CD4-positive, alpha-beta T cell treated with Interleukin-6 at 100 ng/mL for 8 hours (primary cell): ENCODE results near the gene AGBL1.

ENCODE experiments used
- DNase-seq: peaks from one replicate; pipeline ENCODE4 v3.0.0-alpha.2; 2020; ENCODE audit warnings: mixed read lengths, low spot score

AGBL1 gene

DNA sequence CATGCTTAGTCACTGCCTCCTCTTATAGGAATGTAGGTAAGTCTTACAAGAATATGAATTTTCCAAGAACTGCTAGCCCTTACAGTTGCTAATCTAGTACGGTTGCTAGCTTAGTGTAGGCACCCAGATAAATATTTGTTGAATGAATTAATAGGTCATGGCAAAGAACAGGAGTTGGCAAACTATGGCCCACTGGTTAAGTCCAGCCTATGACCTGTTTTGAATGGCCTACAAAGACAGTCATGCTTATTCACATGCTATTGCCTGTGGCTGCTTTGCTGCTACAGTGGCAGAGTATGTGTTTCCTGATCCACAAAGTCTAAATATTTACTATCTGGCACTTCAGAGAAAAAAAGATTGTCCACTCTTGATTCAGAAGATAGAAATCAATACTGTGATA, 631.8 kb downstream of the AGBL1 start:
- DNase-seq = no peak

DNA sequence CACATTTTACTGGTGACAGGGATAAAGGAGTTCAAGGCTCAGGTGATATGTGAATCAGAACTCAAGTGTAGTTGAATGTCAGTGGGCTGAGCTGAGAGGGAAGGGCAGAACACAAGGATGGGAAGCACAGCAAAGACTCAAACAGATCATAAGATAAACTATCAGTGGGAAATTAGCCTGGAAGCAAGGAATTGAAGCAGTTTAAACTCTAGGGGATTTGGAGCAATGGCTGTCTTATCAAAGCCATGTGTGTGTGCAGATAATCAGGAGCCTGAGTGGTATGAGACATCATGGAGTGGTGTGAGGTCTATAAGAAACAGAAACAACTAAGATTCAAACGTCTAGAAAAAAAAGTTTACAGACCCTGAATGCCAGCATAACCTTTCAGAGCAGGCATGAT, 634.6 kb downstream of the AGBL1 start:
- DNase-seq = no peak

DNA sequence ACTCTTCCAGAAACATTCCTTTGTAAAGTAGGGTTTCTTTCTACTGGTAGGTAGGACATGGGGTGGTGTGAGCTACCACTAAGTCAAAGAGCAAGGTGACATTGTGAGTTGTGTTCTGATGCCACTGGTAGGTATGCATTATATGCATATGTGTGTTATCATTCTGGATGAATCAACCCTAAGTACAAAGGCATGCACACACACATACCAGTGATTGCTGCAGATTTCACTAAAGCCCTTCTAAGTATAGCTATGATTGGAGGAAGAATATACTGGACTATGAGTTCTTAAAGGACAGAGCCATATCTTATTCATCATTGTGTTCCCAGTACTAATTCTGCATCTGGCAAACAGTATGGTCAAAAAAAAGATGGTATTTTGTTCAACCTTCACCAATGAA, 646.0 kb downstream of the AGBL1 start:
- DNase-seq = no peak

DNA sequence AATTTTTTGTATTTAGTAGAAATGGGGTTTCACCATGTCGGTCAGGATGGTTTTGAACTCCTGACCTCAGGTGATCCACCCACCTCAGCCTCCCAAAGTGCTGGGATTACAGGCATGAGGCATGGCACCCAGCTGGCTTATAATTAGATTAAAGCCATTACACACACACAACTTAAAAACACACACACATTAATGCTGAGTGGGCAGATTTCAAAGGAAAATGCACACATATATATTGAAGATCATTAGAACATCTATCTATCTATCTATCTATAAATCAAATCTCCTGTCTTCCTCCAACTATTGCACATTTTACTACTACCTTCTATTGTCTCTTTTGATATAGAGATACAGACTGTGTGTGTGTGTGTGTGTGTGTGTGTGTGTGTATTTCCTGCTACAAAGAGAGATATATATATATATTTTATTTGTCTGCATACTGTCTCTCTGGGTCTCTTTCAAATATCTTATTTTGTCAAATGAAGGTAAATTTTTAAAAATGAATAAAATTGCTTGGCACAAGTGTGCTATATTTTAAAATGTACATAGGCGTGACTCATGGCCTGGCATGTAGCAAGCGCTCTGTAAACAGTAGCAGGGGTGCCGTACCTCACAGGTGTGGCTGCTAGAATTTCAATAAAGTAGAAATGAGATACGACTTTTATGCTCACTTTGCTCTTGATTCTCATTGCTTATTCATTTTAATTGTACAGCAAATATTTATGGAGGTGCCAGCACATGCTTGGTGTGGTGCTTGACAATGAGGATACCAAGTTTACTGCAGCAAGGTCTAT, 655.8 kb downstream of the AGBL1 start:
- DNase-seq = no peak

DNA sequence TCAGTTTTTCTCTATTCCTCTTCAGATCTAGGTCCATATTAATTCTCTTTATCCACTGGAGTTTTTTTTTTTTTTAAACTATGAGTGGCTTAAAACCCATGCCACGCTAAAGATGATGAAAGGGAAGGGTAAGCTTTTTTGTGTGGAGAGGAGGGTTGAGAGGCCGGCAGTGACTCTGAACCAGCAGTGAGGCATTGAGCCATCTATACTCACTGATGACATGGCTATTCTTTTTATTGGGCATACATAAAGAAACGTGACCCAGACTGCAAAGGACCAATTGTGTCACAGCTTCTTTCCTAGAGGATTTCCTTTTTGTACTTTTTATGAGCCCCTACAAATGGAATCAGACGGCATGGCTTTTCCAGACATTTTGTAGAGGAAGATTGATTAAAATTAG, 662.2 kb downstream of the AGBL1 start:
- DNase-seq = no peak

DNA sequence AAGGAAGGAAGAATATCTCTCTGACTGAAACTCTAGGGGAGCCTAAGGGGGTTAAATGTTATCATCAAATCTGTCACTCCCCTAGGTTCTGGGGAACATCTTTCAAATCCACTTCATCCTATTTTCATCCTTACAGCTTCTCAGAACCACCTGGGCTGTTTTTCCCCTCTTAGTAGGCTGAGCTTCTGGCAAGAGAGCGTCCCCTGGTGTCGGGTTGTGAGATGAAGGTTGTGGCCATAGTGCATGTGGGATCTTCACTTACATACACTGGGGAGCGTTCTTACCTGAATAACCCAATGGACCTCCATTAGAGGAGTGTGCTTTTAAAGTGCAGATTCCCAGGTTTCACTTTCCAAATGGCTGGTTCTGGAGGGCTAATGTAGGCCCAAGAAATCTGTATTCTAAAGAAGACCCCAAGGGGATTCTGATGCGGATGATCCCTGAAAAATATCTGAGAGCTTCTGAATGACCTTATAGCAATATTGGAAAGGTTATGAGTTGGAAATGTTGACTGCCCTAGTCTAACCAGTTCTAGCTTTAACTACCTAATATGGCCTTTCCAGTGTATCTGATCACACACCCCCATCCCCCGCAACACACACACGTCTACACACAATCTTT, 663.7 kb downstream of the AGBL1 start:
- peak; percentile 45 for DNase-seq

DNA sequence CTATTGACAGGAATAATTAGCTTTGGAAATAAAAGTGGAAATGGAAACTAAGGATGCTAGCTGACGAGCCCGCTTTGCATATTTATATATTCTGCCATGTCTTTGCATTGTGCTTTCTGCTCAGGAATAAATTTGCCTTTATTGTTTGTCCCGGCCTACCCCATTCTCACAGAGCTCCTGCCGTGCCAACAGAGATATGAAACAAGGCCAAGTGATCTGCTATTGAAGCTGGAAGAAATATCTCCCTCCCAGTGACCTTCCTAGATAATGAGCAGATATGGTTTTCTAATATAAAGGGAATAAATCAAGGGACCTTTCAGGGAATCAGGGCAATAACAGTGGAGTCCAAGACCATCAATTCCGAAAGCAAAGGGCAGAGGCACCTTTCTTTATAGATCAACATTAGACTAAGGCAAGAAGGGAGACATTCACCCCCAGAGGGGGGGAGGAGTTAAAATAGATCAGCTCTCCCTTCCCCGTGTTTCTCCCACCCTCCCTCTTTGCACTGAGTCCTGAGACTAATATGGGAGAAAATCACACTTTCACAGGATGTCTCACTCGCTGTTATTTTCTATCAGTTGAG, 664.6 kb downstream of the AGBL1 start:
- DNase-seq = no peak

DNA sequence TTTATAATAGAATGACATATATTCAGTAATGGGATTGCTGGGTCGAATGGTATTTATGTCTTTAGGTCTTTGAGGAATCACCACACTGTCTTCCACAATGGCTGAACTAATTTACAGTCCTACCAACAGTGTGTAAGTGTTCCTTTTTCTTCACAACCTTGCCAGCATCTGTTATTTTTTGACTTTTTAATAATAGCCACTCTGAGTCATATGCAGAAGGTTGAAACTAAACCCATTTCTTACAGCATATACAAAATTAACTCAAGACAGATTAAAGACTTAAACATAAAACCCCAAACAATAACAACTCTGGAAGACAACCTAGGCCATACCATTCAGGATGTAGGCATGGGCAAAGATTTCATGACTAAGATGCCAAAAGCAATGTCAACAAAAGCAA, 671.4 kb downstream of the AGBL1 start:
- no peak for DNase-seq

DNA sequence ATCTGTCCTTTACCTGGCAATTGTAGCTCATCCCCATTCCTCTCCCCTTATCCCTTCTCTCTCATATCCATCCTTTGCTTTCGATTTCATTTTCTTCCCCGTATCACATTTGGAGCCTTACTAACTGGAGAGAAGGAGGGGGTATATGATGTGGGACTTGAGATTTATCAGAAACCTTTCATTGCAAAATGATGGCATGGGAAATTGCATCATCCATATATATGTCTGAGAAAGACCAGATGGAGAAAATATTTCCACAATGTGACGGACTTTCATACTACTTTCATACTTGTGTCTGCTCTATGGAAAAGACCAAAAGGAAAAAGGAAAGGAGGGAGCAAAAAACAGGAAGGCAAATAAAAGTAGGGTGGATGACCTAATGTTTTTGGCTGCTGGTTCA, 675.2 kb downstream of the AGBL1 start:
- DNase-seq = no peak

DNA sequence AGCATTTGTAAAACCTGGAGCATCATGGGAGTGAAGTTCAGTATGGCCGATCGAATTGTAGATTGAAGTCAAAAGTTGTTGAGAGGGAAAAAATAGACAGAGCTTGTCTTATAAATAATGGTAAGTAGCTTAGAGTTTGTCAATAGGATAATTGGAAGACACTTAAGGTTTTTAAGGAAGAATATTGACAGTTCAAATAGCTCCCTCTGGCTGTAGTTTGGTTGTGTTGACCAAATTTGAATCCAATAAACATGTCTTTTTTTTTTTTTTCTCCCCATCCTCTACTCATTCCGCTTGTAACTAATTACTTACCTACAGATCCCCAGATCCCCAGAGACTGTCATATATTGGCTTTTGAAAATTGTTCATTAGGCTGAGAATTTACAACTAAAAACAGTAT, 677.0 kb downstream of the AGBL1 start:
- no peak for DNase-seq

DNA sequence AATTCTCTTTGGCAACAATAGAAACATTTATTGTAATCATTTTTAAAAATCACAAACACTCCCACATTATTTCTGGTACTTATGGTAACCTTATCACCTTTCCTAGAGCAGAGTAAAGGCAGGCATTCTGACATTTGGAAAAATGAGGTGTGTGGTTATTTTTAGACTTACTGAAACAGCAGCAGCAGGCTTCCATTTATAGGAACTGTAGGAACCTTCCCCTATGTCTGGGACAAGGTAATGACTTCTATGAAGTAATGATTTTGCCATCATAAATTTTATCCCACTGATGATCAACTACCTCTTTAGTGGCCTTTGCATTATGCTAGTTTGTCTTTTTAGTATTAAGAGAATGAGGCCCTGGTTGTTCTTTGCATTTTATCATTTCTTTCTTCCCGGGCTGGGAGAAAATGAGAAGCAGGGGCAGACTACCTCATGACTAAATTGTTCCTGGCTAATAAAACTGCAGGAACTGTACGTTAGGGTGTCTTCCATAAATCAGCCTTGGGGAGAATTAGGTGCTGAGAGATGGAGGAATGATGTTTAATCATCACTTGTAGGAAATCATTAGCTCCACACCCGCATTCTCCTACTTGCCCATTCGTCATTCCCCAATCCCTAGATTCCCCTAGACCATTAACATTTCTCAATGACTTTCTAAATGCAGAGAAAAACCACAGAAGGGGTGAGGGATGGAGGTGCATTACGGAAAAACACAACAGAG, 680.3 kb downstream of the AGBL1 start:
- DNase-seq = no peak

DNA sequence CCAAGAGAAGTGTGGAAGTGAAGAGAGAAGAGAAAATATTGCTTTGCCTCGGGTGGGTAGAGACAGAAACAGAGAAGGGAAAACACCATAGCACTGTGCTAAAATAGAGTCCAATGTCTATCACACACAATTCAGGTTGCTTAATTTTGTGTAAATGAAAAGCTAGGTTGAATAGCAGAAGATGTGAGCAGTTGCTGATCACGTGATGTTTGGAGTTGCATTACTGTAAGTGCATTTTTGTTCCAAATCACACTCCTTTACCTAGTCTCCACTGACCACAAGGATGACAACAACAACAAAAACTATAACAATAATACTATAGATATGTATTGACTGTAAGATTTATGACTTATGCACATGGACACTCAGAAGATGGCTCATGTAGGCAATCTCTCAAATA, 683.2 kb downstream of the AGBL1 start:
- no peak for DNase-seq

DNA sequence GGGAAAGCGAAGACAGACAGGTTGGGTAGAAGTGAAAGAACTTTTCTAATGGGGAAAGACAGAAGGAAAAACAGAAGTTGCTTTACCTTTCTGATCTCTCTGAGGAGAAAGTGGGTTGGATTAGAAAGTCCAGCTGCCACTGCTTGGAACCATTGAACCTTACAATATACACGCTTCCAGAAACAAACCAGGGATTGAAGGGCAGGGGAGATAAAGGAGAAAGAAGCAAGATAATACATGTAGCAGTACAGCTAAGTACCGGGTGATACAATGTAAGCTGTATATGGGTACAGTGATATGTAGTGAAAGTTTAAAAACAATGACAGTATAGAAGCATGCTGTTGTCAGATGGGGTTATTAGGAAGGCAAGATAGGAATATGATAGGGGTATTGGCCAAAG, 684.4 kb downstream of the AGBL1 start:
- no peak for DNase-seq

DNA sequence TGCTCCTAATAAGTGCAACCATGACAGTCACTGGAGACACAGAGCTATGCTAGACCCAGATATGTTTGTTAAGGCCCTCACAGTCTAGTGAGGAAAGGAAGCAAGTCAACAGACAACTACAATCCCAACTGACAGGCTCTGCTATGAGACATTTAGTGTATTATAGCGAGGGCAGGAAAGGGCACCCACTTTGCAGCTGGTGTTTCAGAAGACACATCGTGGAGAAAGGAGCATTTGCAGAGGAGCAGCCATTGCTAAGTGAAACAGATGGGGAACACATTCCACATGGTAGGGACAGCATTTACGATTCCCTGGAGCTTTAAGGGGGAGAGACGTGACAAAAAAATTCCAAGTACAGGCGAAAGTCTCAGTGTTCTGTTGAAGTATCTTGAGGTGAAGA, 685.6 kb downstream of the AGBL1 start:
- no peak for DNase-seq

DNA sequence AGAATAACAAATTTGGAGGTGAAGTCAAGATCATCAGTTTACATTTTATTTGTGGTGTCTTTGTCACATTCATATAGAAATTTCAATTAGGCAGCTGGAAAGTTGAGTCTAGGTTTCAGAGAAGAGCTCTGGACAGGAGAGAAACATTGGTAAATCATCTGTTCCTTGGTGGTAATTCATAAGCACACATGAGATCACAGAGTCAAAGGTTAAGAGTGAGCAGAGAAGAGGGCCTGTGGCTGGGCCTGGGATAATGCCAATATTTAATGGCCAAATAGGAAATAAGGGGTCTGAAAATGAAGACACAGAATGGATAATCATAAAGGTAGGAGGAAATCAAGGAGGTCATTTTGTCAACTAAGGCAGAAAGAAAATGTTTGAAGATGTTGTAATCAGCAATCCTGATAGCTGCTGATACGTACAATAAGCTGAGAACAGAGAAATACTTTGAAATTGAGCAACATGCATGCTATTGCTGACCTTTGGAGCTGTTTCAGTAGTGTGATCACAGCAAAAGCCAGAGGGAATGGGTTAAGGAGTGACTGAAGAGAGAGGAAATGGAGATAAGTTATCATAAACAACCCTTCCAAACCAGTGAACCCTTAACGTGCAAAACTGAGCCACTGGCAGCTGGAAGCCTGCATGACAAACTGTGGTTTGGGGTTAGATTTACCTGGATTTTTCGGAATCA, 692.8 kb downstream of the AGBL1 start:
- no peak for DNase-seq

DNA sequence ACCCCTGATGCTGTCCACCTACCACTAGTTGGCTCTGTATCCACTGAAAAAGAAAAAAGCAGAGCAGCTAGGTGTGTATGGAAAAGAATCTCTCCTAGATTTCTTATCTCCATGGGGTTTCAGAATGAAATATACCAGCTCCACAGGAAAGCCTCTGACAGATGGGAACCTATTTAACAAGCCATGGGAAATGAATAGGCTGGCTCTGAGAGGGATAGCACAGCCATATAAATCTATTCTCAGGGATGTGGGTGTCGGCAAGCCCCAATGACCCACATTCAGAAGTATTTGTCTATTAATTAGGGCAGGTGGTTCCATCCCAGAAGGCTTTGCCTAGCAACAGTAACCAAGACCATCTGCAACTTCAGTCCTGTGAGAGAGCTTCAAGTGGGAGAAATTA, 694.1 kb downstream of the AGBL1 start:
- DNase-seq = no peak

DNA sequence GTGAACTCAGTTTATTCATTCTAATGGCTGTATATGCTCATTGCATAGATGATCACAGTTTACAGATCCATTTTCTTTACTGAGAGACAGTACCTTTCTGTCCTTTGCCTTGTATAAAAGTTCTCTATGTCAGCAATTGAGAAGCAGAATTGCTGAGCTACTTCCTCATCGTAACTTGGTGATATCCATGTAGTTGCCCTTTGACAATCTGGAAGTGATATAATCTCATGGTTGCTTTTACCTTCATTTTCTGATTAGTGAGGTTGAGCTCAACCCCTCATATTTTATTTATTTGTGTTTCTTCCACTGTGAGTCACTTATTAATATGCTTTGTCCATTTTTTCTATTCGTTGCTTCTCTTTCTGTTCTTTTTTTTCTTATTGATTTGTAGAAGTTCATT, 696.5 kb downstream of the AGBL1 start:
- no peak for DNase-seq

DNA sequence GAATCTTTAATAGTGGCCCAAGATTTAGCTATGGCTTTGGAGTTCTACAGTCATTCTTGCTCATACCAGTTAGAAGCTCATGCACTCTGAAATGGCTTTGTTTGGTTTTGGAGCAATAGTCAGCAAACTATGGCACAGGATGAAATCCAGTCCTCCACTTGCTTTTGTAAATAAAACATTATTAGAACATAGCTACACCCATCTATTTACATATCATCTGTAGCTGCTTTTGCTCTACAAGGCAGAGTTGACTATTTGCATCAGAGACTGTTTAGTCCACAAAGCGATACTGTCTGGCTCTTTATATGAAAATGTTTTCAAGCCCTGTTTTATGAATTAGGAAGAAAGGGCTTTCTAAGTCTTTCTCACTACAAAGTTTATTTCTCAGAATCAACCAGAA, 716.9 kb downstream of the AGBL1 start:
- DNase-seq = no peak

DNA sequence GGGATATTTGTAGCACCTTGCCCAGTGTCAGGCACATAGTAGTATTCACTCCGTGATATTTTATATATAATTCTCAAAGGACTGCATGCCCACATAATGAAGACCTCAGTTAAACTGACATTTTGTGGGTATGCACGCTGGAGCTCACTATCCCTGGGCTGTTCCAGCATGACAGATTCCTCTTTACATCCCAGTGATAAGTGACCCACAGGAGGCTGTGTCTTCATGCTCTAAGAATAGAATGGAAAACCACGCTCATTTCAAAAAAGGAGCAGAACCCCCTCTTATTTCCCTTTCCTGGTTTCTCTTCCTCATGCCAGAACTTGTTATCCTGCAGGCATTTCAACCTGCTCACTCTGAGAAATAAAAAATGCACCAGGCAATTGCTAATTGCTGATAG, 717.5 kb downstream of the AGBL1 start:
- no peak for DNase-seq

DNA sequence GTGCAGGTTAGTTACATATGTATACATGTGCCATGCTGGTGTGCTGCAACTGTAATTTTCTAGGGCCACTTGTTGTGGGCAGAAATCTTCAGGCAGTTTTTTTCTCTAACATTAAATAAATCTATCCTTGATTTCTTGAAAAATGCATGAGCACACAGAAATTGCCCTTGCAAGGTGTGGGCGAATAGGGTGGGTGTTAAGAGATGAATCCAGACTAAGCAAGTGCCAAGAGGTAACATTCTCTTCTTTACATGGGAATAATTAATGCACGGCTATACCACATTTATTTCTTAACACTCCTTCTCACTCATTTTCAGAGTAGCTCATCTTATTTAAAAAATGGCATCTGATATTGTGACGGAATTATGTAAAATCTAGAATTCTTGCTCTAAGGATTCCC, 719.6 kb downstream of the AGBL1 start:
- no peak for DNase-seq

DNA sequence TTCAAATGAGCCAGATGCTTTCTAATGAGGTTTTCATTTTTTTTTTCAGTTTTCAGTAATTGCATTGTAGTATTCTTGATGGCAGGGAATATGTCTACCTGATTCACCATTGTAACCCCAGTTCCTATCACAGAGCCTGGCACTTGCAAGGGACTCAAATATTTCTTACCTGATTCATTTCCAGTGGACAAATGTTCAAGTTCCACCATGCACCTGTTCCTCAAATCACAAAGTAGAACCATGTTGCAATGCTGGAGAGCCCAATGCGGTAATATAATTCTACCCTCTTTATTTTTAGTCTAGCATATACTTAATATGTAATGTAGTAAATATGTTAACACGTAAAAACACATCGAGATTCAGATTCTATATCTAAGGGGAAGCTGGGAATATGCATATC, 722.6 kb downstream of the AGBL1 start:
- no peak for DNase-seq

DNA sequence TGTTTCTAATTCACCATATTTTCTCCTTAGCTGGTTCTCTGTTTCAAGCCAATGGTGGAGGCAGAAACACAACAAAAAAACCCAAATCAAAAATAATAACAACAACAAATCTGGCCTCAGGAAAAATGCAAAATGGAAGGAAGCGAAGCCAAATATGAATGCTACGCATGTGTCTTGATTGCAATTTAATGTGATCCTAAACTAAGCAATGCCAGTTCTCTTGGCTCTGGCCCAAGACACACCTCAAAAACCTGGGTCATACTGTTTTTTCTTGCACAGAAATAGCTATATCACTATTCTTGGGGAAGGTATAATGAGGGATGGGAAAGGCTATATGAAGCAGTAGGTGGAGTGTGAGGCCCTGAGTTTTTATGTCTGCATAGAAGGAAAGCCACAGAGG, 724.7 kb downstream of the AGBL1 start:
- no peak for DNase-seq
